A673 (cell line): ENCODE data around the gene RASD2. TPM values are rescaled to one million over a fixed set of nuclear protein-coding genes. Genes with fewer than 3 reads are reported as not detected.

ENCODE experiments used
- BruUV-seq: library from RNA; stranded (reverse); fragments of 400-500 nt; replicated peaks from 2 replicates; lab custom pipeline; 2021; lab: Mats Ljungman, UMichigan
- CTCF ChIA-PET: fragments of 300-600 bp; sonication (Branson Sonifier 250); formaldehyde crosslinking; loops from one replicate; lab custom pipeline; 2022; ENCODE audit warnings: antibody characterized with exemption; lab: Charles Lee
- POLR2A ChIA-PET: fragments of 300-600 bp; sonication (Branson Sonifier 250); formaldehyde crosslinking; loops from one replicate; lab custom pipeline; 2022; ENCODE audit warnings: antibody characterized with exemption; ENCODE audit not compliant: low non-redundant PET; lab: Charles Lee
- DNase-seq: peaks from one replicate; pipeline ENCODE4 v3.0.0-alpha.2; 2015; ENCODE audit warnings: low spot score
- H3K27ac ChIP-seq: fragments of 200-600 bp; sonication (generic); 2 replicates; pipeline ENCODE4 v1.5.1; 2016; ENCODE audit warnings: mixed run types, low read depth, mild to moderate bottlenecking, mixed read lengths, antibody characterized with exemption, low read length; ENCODE audit not compliant: poor library complexity, severe bottlenecking
- H3K27me3 ChIP-seq: fragments of 200-600 bp; sonication (generic); replicated peaks from 2 replicates; pipeline ENCODE4 v1.6.1; 2017; ENCODE audit warnings: mixed run types, low read depth, mild to moderate bottlenecking, mixed read lengths, antibody characterized with exemption, low read length; ENCODE audit not compliant: insufficient read depth, poor library complexity
- H3K36me3 ChIP-seq: fragments of 200-600 bp; sonication (generic); 2 replicates; pipeline ENCODE4 v1.6.1; 2016; ENCODE audit warnings: mixed run types, mild to moderate bottlenecking, mixed read lengths, antibody characterized with exemption, low read length; ENCODE audit not compliant: insufficient read depth, poor library complexity, severe bottlenecking
- H3K4me1 ChIP-seq: fragments of 200-600 bp; sonication (generic); 2 replicates; pipeline ENCODE4 v1.6.1; 2017; ENCODE audit warnings: mixed run types, mild to moderate bottlenecking, mixed read lengths, antibody characterized with exemption, low read length; ENCODE audit not compliant: insufficient read depth, poor library complexity, severe bottlenecking
- H3K4me3 ChIP-seq: fragments of 200-600 bp; sonication (generic); 2 replicates; pipeline ENCODE4 v1.5.1; 2016; ENCODE audit warnings: low read depth, mixed run types, mild to moderate bottlenecking, mixed read lengths, low read length; ENCODE audit not compliant: poor library complexity, severe bottlenecking
- H3K9me3 ChIP-seq: fragments of 200-600 bp; sonication (generic); 2 replicates; pipeline ENCODE4 v1.6.1; 2016; ENCODE audit warnings: mixed run types, low read depth, mild to moderate bottlenecking, mixed read lengths, antibody characterized with exemption, low read length; ENCODE audit not compliant: poor library complexity, severe bottlenecking
- EZH2 ChIP-seq: fragments of 200-600 bp; sonication (generic); IDR thresholded peaks from 2 replicates; pipeline ENCODE4 v1.6.1; 2017; ENCODE audit warnings: borderline replicate concordance, low read depth, mild to moderate bottlenecking, mixed read lengths, antibody characterized with exemption, low read length; ENCODE audit not compliant: poor library complexity, severe bottlenecking
- intact Hi-C: fragments of 100-400 bp; cut with micrococcal nuclease; formaldehyde crosslinking; loops from one replicate; pipeline ENCODE4 v1.10.0; 2022; ENCODE audit not compliant: unreplicated experiment
- total RNA-seq: library from RNA; stranded (reverse); gene quantifications from 2 replicates; pipeline ENCODE4 v1.2.3, GENCODE V29; 2021
- TF ChIP-seq, protein P1 (sequence below): fragments of 300-800, 200-600 bp; sonication (generic); conservative IDR thresholded peaks from 2 replicates; pipeline ENCODE4 v1.5.1; 2017; ENCODE audit warnings: low read depth, mild to moderate bottlenecking, antibody characterized with exemption, low read length, moderate library complexity, mixed read lengths

RASD2 gene
- total RNA-seq, 1 experiment from 2014 or later: 1.3 TPM

DNA sequence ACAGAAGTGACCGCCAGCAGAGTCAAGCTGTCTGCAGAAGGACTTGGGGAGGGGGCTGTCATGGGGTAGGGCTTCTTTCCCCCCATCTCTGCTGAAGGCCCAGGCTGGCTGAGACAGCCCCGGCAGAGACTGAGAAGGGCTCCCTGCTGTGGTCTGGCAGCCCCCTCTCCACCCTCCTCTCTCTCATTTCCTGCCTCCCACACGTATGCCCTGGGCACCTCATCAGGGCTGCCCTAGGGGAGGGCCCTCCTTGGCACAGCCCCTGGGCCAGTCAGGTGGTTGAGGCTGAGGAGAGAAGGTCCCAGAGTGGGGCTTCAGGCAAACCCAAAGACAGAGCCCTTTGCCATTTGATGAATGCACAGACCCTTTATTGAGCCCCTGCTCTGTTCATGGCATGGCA is 3.6 kb downstream of the RASD2 start:
- POLR2A ChIA-PET: no interaction called here
- BruUV-seq: no TSS peak
- no peaks in the 10 kb centered on the region for H3K27me3 ChIP-seq
- H3K4me3 ChIP-seq: no peak overlapping the region
- no peak for DNase-seq
- H3K9me3 ChIP-seq: no peaks in the 10 kb centered on the region
- CTCF ChIA-PET: interaction anchor here (0.9 kb wide), 1 partner anchor 87 kb away, joined by 7 read pairs; no protein-coding TSS in a partner anchor
- intact Hi-C loops: no loop called here
- no peaks in the 10 kb centered on the region for H3K36me3 ChIP-seq
- peaks cover 46% of the 10 kb centered on the region for H3K4me1 ChIP-seq
- no peak overlapping the region for H3K27ac ChIP-seq
- TF ChIP-seq, protein P1, sequence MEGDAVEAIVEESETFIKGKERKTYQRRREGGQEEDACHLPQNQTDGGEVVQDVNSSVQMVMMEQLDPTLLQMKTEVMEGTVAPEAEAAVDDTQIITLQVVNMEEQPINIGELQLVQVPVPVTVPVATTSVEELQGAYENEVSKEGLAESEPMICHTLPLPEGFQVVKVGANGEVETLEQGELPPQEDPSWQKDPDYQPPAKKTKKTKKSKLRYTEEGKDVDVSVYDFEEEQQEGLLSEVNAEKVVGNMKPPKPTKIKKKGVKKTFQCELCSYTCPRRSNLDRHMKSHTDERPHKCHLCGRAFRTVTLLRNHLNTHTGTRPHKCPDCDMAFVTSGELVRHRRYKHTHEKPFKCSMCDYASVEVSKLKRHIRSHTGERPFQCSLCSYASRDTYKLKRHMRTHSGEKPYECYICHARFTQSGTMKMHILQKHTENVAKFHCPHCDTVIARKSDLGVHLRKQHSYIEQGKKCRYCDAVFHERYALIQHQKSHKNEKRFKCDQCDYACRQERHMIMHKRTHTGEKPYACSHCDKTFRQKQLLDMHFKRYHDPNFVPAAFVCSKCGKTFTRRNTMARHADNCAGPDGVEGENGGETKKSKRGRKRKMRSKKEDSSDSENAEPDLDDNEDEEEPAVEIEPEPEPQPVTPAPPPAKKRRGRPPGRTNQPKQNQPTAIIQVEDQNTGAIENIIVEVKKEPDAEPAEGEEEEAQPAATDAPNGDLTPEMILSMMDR: no peak
- no peak for TF ChIP-seq EZH2

DNA sequence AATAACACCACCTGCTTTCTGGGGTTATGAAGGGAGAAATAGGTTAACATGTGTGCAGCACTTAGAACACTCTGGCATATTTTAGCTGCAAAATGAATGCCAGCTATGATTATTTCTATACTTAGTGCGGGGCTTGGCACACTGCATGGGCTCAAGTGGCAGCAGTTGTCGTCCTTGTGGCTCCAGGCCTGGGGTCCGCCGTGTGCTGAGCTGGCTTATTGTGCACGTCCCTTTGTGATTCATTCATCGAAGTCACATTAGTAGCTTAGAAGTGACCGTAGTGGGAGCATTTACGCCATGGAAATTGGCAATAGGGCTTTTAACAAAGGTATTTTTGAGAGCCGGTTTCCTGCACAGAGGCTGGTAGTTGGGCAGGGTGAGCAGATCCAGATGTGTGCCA is 4.2 kb downstream of the RASD2 start:
- Histone ChIP-seq H3K27me3 (no peaks in the 10 kb centered on the region), H3K36me3 (no peaks in the 10 kb centered on the region), H3K4me1 (peaks cover 52% of the 10 kb centered on the region), H3K27ac (no peak overlapping the region), H3K9me3 (no peaks in the 10 kb centered on the region), H3K4me3 (no peak overlapping the region)
- POLR2A ChIA-PET: no interaction called here
- CTCF ChIA-PET: interaction anchor here (0.9 kb wide), 1 partner anchor 88 kb away, joined by 7 read pairs; no protein-coding TSS in a partner anchor
- BruUV-seq: no TSS peak
- DNase-seq: no peak
- intact Hi-C loops: no loop called here
- TF ChIP-seq EZH2: no peak
- TF ChIP-seq, protein P1: no peak

DNA sequence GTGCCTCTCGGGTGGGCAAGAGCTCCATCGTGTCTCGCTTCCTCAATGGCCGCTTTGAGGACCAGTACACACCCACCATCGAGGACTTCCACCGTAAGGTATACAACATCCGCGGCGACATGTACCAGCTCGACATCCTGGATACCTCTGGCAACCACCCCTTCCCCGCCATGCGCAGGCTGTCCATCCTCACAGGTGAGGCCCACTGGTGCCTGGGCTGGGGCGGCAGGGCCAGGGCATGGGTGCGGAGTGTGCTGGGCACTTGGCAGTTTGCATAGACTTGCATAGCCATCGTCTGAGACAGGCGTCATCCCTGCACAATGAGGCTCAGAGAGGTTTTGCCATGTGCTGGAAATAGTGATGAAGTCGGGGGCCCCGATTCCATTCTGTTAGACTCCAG is 6.3 kb downstream of the RASD2 start:
- BruUV-seq: no TSS peak
- no peak for DNase-seq
- Histone ChIP-seq H3K4me3 (no peak overlapping the region), H3K27ac (no peak overlapping the region), H3K9me3 (no peaks in the 10 kb centered on the region), H3K4me1 (peaks cover 38% of the 10 kb centered on the region), H3K36me3 (no peaks in the 10 kb centered on the region), H3K27me3 (no peaks in the 10 kb centered on the region)
- POLR2A ChIA-PET: no interaction called here
- no peak for TF ChIP-seq EZH2
- TF ChIP-seq, protein P1: no peak
- intact Hi-C loops: no loop called here
- CTCF ChIA-PET: no interaction called here
